Peyer's patch (tissue), 4 donors: ENCODE results near the gene CD300LG. TPM values are rescaled to one million over a fixed set of nuclear protein-coding genes. Genes with fewer than 3 reads are reported as not detected.
A peak's percentile ranks its signal among the peaks of the same experiment; 100 is the strongest.

Source experiments
- DNase-seq, 3 donors: peaks; one replicate each; pipeline ENCODE4 v3.0.0-alpha.2; 2017 to 2019
- H3K27ac ChIP-seq, 4 donors: fragments of 200-600 bp; sonication (generic); one replicate each; pipeline ENCODE4 v1.5.1; 2016 to 2019
- H3K27me3 ChIP-seq, 2 donors: fragments of 200-600 bp; sonication (generic); one replicate each; pipeline ENCODE4 v1.5.1; 2019
- H3K36me3 ChIP-seq, 3 donors: fragments of 200-600 bp; sonication (generic); one replicate each; pipeline ENCODE4 v1.5.1; 2016 to 2019
- H3K4me1 ChIP-seq, 4 donors: fragments of 200-600 bp; sonication (generic); one replicate each; pipeline ENCODE4 v1.5.1; 2016 to 2019
- H3K4me3 ChIP-seq, 4 donors: fragments of 200-600 bp; sonication (generic); 1 replicate in 3 of 4; 2 replicates in 1 of 4; pipeline ENCODE4 v1.5.1; 2016 to 2019; ENCODE audit warnings: mild to moderate bottlenecking in 1 of 4
- H3K9me3 ChIP-seq, 4 donors: fragments of 200-600 bp; sonication (generic); one replicate each; pipeline ENCODE4 v1.5.1; 2016 to 2019; ENCODE audit warnings: mild to moderate bottlenecking in 1 of 4
- CTCF ChIP-seq, 6 experiments: fragments of 450-650 bp in 4 of 6; fragments of 200-600 bp in 2 of 6; sonication (generic) in 1 of 6; IDR thresholded peaks; one replicate each; pipeline ENCODE4 v1.5.1; 2017 to 2019; ENCODE audit warnings: antibody characterized with exemption in 6 of 6, mild to moderate bottlenecking in 3 of 6, moderate library complexity in 1 of 6
- POLR2A ChIP-seq, 2 donors: fragments of 450-650 bp; IDR thresholded peaks; one replicate each; pipeline ENCODE4 v1.5.1; 2017; ENCODE audit warnings: antibody characterized with exemption in 2 of 2, mild to moderate bottlenecking in 2 of 2, moderate library complexity in 2 of 2
- total RNA-seq, 4 donors: library from RNA; depleted of rRNA; stranded (reverse); fragments of >200 nt; gene quantifications; one replicate each; pipeline ENCODE4 v1.1.0, GENCODE V29; 2016

Gene CD300LG
- total RNA-seq, 4 donors from 2014 or later = 0.54 TPM; not detected in 3

- Histone ChIP-seq H3K4me1 (peaks cover 0 to 5% (median 0%) of the 10 kb centered on the region in 4 donors), H3K27me3 (no peaks in the 10 kb centered on the region), H3K4me3 (no peak overlapping the region), H3K36me3 (no peaks in the 10 kb centered on the region), H3K27ac (no peak overlapping the region), H3K9me3 (no peaks in the 10 kb centered on the region)
- TF ChIP-seq POLR2A (IDR thresholded peaks at IDR 0.05) (no peak), CTCF (IDR thresholded peaks at IDR 0.05) (no peak)
- no peak for DNase-seq
Observed at GRCh38 chr17:43812396-43813265, 34.3 kb upstream of the CD300LG start.

GRCh38 chr17:43813386-43813785 is 33.6 kb upstream of the CD300LG start:
- H3K4me1 ChIP-seq = peaks cover 0 to 5% (median 0%) of the 10 kb centered on the region in 4 donors
- no peaks in the 10 kb centered on the region for H3K27me3 ChIP-seq
- TF ChIP-seq POLR2A (IDR thresholded peaks at IDR 0.05) (no peak), CTCF (IDR thresholded peaks at IDR 0.05) (no peak)
- no peak for DNase-seq
- no peaks in the 10 kb centered on the region for H3K9me3 ChIP-seq
- H3K4me3 ChIP-seq = no peak overlapping the region
- H3K27ac ChIP-seq = no peak overlapping the region
- no peaks in the 10 kb centered on the region for H3K36me3 ChIP-seq

GRCh38 chr17:43814026-43814425 is 33.0 kb upstream of the CD300LG start:
- DNase-seq = no peak
- H3K36me3 ChIP-seq = no peaks in the 10 kb centered on the region
- H3K4me1 ChIP-seq = peaks cover 0 to 5% (median 0%) of the 10 kb centered on the region in 4 donors
- no peak overlapping the region for H3K27ac ChIP-seq
- no peaks in the 10 kb centered on the region for H3K27me3 ChIP-seq
- no peak overlapping the region for H3K4me3 ChIP-seq
- H3K9me3 ChIP-seq = no peaks in the 10 kb centered on the region
- TF ChIP-seq POLR2A (IDR thresholded peaks at IDR 0.05) (no peak), CTCF (IDR thresholded peaks at IDR 0.05) (peak in 1 of 6 experiments; percentile 20)

- H3K36me3 ChIP-seq = no peaks in the 10 kb centered on the region
- H3K27me3 ChIP-seq = no peaks in the 10 kb centered on the region
- peaks cover 0 to 5% (median 0%) of the 10 kb centered on the region in 4 donors for H3K4me1 ChIP-seq
- no peaks in the 10 kb centered on the region for H3K9me3 ChIP-seq
- H3K4me3 ChIP-seq = no peak overlapping the region
- no peak for DNase-seq
- TF ChIP-seq POLR2A (IDR thresholded peaks at IDR 0.05) (no peak), CTCF (IDR thresholded peaks at IDR 0.05) (no peak)
- no peak overlapping the region for H3K27ac ChIP-seq
Observed at GRCh38 chr17:43814714-43815113, 32.3 kb upstream of the CD300LG start.

- Histone ChIP-seq H3K36me3 (no peaks in the 10 kb centered on the region), H3K9me3 (no peaks in the 10 kb centered on the region), H3K27ac (no peak overlapping the region), H3K27me3 (no peaks in the 10 kb centered on the region), H3K4me3 (no peak overlapping the region), H3K4me1 (peaks cover 0 to 5% (median 0%) of the 10 kb centered on the region in 4 donors)
- TF ChIP-seq POLR2A (IDR thresholded peaks at IDR 0.05) = no peak
- TF ChIP-seq CTCF (IDR thresholded peaks at IDR 0.05) = no peak
- DNase-seq = no peak
Observed at GRCh38 chr17:43816336-43817320, 30.3 kb upstream of the CD300LG start.
